NCI-H1105 treated with DMSO at 0.1 percent for 48 hours (cell line): ENCODE results near the gene CPEB3.
"Not testable (repeated sequence)": the region's sequence is repeated elsewhere in the genome, so short reads cannot be mapped to it uniquely, and the experiment has no call there.

Experiments
- DNase-seq: peaks from one replicate; lab custom pipeline; 2025; lab: John Stamatoyannopoulos, UW

The CPEB3 gene

GRCh38 chr10:92267343-92267742, 23.5 kb downstream of the CPEB3 start:
- DNase-seq = no peak

GRCh38 chr10:92265687-92266258, 25.1 kb downstream of the CPEB3 start:
- DNase-seq = no peak

- DNase-seq = no peak
These were observed 26.6 kb downstream of the CPEB3 start for GRCh38 chr10:92264249-92264648.

- DNase-seq = no peak
These were observed 27.5 kb downstream of the CPEB3 start for GRCh38 chr10:92263396-92263795.

GRCh38 chr10:92248566-92248965, 42.3 kb downstream of the CPEB3 start:
- DNase-seq = no peak

- no peak for DNase-seq
These were observed 46.1 kb downstream of the CPEB3 start for GRCh38 chr10:92244796-92245195.

- peak; percentile 58 for DNase-seq
These were observed 47.8 kb downstream of the CPEB3 start for GRCh38 chr10:92242910-92243671.

GRCh38 chr10:92242380-92242779, 48.5 kb downstream of the CPEB3 start:
- DNase-seq = no peak

GRCh38 chr10:92241501-92241900, 49.4 kb downstream of the CPEB3 start:
- no peak for DNase-seq

- no peak for DNase-seq
These were observed 49.7 kb downstream of the CPEB3 start for GRCh38 chr10:92241158-92241500.

- DNase-seq = peak; percentile 70
These were observed 50.4 kb downstream of the CPEB3 start for GRCh38 chr10:92240289-92241157.

- no peak for DNase-seq
These were observed 51.1 kb downstream of the CPEB3 start for GRCh38 chr10:92239600-92240288.

GRCh38 chr10:92239151-92239599, 51.7 kb downstream of the CPEB3 start:
- no peak for DNase-seq

- DNase-seq = no peak
These were observed 52.2 kb downstream of the CPEB3 start for GRCh38 chr10:92238586-92239098.

GRCh38 chr10:92238054-92238585, 52.8 kb downstream of the CPEB3 start:
- no peak for DNase-seq

- no peak for DNase-seq
These were observed 59.7 kb downstream of the CPEB3 start for GRCh38 chr10:92231196-92231595.

- DNase-seq = no peak
These were observed 68.1 kb downstream of the CPEB3 start for GRCh38 chr10:92222603-92223262.

GRCh38 chr10:92219559-92219958, 71.3 kb downstream of the CPEB3 start:
- DNase-seq = no peak

GRCh38 chr10:92218569-92218968, 72.3 kb downstream of the CPEB3 start:
- DNase-seq = no peak

GRCh38 chr10:92216608-92217007, 74.3 kb downstream of the CPEB3 start:
- DNase-seq = not testable (repeated sequence)

GRCh38 chr10:92215222-92215621, 75.7 kb downstream of the CPEB3 start:
- not testable (repeated sequence) for DNase-seq
